ENCODE data around the gene RBM19.

The RBM19 gene

DNA sequence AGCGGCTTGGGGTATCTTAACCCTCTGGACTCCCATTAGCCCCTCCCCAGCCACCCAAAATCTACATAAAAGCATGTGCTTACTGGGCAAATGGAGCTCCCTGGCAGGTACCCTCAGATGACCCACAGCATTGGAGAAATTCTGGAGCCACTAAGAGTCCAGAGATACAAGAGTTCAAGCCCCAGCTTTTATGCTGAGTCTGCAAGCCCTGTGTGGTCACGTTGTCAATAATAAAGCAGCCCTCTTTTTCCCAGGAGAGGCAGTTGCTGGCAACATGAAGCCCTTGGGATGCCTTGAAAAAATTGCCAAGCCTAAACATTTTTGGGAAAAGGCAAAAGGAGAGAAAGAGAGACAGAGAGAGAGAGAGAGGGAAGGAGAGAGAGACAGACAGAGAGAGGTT is 83.4 kb downstream of the RBM19 start:
- no peak for DNase-seq (ENCODE audit: low read depth)

DNA sequence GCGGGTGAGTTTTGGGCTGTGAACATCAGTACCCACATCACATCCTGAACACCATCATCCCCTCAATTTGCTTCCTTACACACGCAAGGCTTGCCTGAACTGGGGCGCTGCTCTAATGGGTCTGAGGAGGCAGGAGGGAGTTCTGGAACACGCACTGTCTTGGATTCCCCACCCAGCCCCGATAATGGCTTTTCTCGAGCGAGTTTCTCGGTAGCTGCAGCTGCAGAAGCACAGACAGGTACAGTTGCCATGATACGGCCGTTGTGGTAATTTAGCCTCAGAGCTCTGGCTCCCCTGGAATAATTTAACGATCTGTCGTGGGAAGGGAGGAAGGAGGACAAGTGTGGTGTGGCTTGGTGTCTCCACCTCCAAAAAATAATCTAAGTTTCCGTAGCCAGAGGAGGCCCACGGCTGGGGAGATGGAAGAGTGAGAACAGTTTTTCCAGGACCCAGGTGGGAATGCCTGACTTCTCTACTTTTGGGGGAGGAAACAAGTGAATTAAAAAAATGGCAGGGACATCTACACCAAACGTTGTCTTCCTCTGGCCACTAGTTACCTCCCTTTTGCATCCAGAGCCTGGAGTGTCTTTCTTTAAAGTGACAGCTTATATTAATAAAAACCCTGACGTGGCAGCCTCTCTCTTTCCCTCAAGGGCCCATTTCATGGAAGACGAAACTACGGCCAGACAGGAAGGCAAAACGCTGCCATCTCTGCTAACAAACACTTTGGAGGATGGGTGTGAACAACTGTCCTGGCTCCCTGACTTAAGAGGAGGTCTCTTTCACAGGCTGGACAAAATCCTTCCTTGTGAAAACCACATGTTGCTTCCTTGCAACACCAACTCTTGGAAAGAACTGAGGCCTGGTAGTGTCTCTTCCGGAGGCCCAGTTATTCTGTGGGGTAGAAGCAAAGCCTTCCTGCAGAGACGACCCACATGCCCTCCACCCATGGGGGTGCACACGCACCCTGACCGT is 84.8 kb downstream of the RBM19 start:
- no peak for DNase-seq (ENCODE audit: low read depth)

DNA sequence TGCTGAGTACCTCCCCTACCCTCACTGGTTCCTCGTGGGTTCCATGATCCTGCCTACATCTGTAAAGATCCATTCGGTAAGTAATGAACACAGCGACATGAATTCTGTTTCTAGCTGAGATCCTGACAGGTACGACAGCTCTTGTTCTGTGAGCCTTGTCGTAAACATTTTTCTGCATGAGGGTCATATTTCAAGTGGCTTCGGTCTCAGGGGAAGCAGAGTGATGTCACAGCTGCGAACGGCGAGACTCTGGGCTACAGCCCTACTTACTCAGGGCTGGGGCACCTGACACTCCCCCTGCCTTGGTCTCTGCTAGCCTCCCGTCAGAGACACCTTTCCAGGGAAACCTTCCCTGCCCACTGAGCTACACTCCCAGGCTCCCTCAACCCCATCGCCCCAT is 85.8 kb downstream of the RBM19 start:
- no peak for DNase-seq (ENCODE audit: low read depth)

DNA sequence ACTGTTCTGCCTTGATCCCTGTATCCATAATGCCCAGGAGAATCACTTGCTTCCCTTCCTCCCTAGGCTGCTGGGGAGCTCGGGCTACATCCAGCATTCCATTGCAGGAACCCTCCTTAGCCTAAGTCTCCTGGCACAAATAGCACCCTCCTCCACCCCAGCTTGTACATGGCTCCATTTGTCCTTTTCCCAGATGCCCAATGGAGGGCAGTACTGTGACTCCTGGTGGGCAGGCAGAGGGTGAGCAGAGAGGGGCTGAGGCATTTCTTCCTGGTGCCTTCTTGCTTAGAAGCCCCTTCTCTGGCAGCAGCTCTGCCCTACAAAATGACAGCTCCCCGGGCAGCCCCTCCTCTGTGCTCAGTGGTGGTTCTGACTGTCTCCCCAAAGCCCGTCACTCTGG is 86.5 kb downstream of the RBM19 start:
- DNase-seq (ENCODE audit: low read depth), result no peak

DNA sequence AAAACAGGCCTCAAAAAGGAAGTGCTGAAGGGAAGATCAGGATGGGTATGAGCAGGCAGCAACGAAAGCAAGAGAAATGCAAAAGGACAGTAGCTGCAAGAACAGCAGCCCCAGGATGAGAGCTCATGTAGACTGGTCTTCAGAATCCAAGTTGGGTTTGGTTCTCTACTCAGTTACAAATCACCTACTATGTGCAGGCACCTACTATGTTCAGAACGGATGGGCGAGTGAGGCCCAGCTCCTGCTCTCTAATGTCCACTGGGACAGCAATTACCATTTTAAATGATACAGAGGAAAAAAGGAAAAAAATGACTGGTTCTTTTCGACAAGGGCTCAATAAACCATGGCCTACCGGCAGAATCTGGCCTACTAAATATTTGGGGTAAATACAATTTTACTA is 88.5 kb downstream of the RBM19 start:
- DNase-seq (ENCODE audit: low read depth), result no peak

DNA sequence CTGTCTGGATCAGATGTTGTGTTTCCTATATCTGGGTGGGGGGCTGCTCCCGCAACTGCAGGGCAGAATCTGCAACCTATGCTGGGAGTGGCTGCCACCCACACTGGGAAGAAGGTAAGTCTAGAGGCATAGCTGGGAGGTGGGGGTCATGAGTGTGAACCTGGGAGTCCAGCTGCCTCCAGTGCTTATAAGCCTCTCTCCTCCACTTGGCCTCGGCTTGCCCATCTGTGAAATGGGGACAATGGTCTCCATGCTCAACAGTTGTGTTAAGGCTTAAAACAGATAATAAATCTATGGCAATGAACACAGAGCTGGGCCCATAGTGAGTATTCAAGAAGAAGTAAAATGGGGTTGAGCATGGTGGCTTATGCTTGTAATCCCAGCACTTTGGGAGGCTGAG is 90.0 kb downstream of the RBM19 start:
- DNase-seq (ENCODE audit: low read depth), result no peak

DNA sequence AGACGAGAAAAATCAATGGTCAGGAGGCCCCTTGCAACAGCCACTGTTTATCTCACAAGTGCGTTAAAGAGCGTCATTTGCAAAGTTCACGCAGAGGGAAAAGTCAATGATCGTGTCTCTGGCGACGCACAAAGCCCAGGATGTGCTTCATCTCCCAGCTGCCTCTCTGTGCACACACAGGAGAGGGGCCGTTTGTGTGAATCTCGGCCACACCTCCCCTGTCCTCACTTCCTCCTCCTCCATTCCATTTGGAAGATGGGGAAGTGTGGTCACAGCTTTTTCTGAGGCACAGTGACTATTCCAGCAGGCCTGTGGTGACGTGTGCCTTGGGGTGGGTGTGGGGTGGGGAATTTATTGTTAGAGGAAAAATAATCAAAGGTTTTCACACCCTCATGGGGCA is 90.4 kb downstream of the RBM19 start:
- no peak for DNase-seq (ENCODE audit: low read depth)

DNA sequence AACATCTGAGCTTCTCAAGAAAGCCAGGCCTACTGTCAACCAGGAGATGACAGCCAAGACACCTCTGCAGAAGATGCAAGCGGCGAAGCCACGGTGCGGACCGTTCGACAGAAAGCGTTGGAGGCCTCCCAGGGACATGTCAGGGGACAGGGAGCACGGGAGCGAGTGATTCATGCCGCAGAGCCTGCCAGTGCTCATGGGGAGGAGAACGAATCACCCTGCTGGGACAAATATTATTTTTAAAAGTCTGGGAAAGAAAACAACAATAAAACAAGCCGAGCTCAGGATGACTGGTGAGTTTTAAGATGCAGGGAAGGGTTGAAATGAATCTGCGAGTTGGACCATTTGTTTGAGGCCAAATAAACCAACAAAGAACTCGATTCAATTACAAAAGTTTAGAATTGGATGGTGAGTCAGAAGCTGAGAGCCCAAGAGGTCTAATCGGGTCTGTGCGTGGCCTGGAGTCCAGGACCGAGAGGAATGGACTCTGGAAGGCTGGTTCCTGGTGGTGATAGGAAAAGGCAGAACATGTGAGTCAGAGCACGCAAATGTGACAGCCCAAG is 91.0 kb downstream of the RBM19 start:
- no peak for DNase-seq (ENCODE audit: low read depth)

DNA sequence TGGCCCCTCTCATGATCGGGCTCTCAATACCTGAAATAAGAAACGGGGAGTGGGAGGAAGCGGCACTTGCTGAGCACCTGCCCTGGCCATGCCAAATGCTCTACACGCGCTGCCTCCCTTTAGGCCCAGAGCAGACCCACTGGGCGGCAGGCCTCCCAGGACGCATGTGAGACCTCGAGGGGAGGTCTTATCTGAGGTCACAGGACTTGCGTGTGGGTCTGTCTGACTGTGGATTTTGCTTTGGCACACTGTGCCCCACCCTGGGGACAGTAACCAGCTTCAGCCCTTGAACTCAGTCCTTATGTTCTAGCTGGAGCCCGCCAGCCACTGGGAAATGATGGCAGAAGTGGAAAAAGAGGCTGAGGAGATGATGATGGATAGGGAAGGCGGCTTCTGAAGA is 91.8 kb downstream of the RBM19 start:
- DNase-seq (ENCODE audit: low read depth), result no peak

DNA sequence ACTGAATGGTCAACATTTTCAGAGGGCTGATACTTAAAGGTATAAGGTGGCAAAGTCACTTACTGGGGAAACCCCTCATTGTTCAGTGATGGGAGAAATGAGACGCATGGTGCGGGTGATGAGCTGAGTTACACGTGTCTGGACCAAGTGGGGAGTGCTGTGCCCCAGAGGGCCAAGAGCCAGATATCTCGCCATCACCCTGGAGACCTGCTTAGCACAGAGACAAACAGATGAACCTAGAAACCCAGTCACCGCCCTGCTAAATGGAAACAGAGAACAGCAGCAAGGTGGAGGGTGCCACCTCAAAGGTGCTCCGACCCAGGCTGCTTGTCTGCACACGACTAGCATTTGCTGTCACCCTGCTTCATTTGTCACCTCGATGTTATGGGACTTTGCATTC is 92.4 kb downstream of the RBM19 start:
- DNase-seq (ENCODE audit: low read depth), result no peak

DNA sequence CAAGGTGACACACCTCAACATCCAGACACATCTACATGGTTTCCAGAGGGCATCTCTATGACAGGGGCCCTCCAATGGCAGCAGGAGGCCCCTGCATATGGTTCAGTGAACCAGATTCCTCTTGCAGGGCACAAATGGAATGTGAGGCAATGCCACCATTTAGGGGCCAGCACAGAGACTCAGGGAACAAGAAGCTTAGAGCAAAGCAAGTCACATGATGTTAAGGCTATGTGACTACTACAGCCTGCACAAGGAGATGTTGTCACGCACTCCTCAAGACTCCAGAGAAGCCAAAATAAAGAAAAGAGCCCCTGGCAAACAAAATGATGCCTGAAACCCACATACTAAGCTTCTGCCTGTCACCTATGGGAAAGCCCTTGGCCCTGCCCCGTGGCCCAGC is 95.2 kb downstream of the RBM19 start:
- DNase-seq (ENCODE audit: low read depth), result no peak

DNA sequence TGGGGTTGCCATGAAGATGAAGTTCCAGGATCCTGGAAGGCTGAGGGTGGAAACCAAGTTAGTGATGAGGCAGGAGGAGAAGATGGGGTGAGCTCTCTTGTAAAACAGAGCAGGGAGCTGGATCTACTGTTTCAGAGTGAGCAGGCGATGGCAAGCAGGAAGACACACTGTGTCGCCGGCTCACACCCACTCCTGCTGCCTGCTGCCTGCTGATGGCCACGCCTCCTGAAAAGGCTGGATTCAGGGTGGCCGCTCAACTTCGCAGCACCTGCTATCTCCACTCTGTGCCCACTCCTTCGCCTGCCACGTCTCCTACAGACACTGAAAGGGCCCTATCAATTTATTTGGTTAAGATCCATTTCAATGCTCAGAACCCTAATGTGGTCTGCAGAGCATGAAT is 96.1 kb downstream of the RBM19 start:
- DNase-seq (ENCODE audit: low read depth), result no peak

DNA sequence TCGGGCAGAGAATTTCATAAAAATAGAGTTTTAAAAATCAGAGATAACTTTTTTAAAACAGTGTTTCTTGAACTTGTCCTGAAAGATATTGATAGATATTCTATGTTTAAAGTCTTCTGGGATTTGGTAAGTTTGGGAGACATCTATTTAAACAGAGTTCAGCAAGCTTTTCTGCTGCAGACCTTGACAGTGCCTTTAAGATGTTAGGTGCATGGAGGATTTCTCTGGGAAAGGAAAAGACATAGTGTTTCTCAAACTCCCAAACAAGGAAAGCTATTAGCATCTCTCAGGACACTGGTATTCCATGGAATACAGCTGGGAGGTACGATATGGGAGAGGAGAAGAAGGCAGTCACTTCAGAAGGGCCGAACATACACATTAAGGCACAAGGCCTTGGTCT is 97.8 kb downstream of the RBM19 start:
- no peak for DNase-seq (ENCODE audit: low read depth)

DNA sequence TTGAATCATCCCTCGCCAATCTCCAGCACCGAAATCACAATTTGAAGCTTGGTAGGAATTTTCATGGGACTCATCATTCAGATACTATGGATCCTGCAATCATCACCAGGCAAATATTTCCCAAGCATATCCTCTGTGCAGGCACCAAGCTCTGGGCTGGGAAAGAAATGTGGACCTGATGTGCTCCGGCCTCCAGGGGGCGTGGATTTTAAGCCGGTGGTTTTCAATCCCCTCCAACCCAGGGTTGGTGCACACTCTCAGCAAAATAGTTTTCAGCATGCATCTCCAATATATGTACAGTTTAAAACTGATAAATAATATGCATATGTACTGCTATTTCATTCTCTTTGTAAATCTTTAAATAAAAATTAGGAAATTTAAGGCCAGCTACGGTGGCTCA is 98.9 kb downstream of the RBM19 start:
- DNase-seq (ENCODE audit: low read depth), result no peak

DNA sequence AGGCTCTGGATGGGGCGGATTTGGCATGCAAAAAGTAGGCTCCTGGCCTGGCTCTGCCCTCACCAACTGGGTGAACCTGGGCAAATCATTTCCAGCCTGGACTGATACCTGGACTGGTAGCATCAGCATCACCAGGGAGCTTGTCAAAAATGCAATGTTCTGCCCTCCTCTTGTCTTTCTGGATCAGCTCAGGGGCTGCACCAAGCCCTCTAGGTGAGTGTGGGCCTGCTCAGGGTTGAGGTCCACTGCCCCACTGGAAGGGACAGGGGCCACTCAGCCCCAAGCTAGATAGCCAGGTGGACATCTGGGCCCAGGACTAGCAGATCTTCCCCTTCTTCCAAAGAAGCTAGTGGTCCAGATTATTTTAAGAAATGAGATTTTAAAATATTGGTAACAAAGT is 99.6 kb downstream of the RBM19 start:
- no peak for DNase-seq (ENCODE audit: low read depth)

DNA sequence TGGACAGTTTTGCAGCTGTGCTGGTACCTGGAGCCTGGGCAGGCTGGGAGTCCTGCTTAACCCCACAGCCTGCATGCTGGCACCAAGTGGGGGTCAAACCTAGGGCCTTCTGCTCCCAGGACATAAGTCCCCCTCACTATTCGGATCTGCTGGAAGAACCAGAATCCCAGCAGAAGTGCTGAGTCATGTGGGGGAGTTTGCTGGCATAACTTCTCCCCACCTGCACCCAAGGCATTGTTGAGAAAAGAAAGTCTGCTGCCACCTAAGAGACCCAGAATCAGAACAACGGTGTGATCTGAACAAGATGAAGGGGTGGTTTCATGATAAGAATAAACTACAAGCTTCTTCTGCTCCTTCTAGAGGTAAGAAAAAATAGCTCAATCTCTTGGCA is 102.7 kb downstream of the RBM19 start:
- DNase-seq (ENCODE audit: low read depth), result no peak

DNA sequence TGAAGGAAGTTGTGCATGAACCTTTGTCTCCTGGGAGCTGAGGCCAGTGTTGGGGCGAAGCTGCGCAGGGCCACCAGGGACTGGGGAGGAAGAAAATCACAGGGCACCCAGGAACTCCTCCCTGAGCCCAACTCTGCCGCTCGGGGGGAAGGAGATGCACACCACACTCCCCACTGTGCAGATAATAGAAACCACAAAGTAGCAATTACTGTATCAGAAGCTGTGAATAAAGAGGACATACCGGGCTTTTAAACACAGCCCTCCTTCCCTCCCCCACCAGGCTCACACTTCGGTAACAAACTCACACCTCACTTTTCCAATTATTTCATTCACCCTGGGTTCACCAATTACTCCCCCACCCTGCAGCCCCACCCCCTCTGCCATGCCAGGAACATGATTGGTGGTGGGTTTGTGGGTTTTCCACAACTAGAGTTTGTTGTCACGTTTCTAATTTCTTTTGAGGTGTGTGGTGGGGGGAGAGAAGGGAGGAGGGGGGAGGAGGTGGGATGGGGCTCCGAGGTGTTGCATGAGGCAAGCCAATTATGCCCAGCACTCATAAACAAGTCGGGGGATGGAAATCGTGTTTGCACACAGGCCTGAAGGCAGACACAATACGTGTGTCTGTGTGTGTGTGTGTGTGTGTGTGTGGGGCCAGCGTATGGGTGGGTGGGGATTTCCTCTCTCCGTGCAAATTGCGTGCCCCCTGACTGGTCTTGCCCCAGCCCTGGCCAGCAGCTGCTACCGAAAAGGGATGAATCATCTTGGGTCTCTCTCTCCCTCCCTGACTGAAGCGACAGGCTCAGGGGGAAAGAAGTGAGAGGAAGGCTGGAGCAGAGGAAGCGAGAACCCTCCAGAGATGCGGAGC is 103.3 kb downstream of the RBM19 start:
- DNase-seq (ENCODE audit: low read depth), result no peak

DNA sequence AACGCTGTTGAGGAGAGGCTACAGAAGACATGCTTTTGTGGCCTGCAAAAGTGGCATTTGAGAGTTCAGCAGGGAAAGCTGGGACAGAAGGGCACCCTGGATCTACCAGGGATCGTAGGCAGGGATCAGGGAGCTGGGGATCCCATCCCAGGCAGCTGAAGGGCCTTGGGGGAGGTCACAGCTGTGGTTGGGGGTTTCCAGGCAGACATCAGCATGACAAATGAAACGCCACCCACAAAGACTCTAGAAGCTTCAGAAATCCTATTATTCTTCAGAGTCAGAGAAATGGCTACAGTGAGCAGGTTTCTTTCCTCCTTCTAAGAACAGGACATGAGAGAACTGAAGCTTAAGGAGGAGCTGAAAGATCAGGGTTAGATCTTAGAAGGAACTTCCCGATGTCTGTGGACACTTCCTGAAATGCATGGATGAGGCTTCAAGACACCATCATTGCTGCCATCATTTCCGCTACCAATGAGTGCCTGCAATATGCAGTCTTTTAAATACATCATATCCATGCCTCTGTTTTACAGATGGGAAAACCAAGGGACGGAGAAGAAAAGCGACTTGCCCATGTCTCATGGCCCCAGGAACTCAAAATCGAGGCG is 104.3 kb downstream of the RBM19 start:
- no peak for DNase-seq (ENCODE audit: low read depth)

DNA sequence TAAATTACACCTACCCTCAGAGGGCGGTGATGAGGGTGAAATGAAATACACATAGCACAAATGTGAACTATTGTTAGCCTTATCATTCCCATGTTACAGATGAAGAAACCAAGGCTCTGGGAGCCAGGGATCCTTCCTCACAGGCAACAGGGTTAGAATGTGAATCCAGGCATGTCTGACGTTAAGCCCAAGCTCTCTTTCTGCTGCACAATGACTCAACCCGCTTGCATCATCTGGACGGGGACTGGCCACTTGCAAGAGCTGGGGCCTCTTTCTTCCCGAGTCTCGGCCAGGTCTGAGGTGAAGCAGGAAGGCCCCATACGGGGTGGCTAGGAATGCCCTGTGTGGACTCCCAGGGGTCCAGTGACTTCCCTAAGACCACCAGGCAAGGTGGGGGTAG is 105.2 kb downstream of the RBM19 start:
- no peak for DNase-seq (ENCODE audit: low read depth)

DNA sequence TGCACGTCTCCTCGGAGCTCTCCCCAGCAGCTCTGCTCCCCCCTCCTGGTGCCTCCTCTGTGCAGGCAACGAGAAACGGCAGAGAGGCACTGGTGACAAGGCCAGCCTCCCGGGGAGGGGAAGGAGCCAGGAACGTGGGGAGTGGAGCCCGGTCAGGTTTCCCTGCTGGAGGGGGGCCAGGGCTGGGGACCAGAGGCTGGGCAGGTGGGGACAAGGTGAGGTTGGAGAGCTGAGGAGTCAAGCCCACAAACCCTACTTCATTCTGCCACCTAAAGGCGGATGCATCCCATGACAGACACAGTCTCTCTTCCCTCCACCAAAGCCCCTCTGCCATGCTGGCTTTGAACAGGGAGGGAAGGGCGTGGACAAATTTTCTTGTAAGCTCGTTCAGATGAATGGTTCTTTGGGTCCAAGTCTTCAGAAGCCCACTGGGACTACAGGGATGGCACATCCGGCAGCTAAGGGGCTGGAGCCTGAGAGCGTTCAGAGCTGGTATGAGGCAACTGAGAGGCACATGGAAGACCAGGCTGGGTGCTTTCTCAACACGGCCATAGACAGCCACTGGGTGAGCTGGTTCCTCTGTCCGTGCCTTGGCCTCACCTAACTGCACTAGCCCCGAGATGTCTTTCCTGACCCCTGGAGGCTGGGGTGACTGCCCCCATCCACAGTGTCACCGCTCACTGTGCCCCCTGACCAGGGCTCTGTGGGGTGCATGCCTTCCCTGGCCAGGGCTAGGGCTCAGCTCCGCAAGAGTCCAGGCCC is 105.9 kb downstream of the RBM19 start:
- DNase-seq (ENCODE audit: low read depth), result no peak

DNA sequence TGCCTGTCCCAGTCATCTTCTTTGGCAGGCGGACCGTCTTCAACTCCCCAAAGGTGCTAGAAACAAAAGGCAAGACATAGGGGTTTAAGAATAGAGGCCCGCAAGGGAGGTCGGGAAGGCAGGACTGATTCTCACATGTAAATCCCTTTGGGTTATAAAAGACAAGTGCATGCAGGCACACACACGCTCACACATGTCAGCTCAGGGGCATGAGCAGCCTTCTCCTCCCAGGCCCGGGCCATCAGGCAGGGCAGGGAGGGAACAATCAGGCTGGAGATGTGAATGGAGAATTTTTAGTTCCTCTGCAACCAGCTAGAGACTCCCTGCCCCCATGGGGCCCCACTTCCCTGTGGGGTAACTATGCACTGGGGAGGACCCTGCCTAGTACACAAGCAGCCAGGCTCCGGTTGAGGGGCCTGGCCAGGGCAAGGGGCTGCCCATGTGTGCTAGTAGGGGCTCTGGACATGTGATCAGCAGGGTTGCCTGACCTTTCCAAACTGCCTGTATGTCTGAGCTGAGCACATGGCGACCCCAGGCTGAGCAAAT is 107.2 kb downstream of the RBM19 start:
- DNase-seq (ENCODE audit: low read depth), result no peak
